Measurements from ENCODE around the gene TLE5.

- no peak for TF ChIP-seq ISL1 (CRISPR knock-in tag; IDR thresholded peaks at IDR 0.05)
- TF ChIP-seq ARNTL (CRISPR knock-in tag; IDR thresholded peaks at IDR 0.05; ENCODE audit: borderline replicate concordance, low read depth): no peak
- TF ChIP-seq ZNF565 (CRISPR knock-in tag; conservative IDR thresholded peaks at IDR 0.05; ENCODE audit: low read depth): no peak
- TF ChIP-seq ESRRG (CRISPR knock-in tag; IDR thresholded peaks at IDR 0.05): no peak
These were observed 16.2 kb downstream of the TLE5 start for GRCh38 chr19:3045885-3046697.

All from SK-N-SH treated with all-trans-retinoic acid at 6 μM for 48 hours (cell line).